Measurements from ENCODE around the gene KIF9. TPM values are rescaled to one million over a fixed set of nuclear protein-coding genes. Genes with fewer than 3 reads are reported as not detected.
"Not testable (repeated sequence)": the region's sequence is repeated elsewhere in the genome, so short reads cannot be mapped to it uniquely, and the experiment has no call there.

KIF9 gene
- total and polyA plus RNA-seq, 8 donors = under 0.01 to 46.3 (median 12.8) TPM; not detected in 1

DNA sequence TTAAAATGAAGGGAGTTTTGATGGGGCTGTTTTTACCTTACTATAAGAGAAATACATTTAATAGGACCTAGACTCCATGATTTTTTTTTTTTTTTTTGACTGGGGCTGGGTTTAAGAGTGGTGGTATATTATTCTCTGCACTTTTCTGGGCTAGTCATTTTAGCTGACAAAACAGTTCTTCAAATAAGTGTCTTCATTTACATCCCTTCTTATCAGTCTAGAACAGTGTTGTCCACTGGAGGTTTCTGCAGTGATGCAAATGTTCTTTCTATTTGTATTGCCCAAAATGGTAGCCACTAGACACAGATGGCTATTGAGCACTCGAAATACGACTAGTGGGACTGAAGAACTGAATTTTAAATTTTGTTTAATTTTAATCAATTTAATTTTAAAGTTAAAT is 37.4 kb upstream of the KIF9 start:
- Histone ChIP-seq H3K27ac (no peak overlapping the region), H3K9me3 (no peaks in the 10 kb centered on the region), H3K4me3 (no peak overlapping the region), H3K4me1 (peaks cover 0 to 25% (median 5%) of the 10 kb centered on the region in 4 donors), H3K36me3 (peaks cover 30 to 55% (median 54%) of the 10 kb centered on the region in 4 donors), H3K27me3 (no peaks in the 10 kb centered on the region)
- WGBS, 5 donors = 46 to 71% (median 48%) methylated on average over 2 of the region's 2 CpGs
- no peak for DNase-seq
- TF ChIP-seq POLR2A (IDR thresholded peaks at IDR 0.05) = no peak
- TF ChIP-seq, protein P1, sequence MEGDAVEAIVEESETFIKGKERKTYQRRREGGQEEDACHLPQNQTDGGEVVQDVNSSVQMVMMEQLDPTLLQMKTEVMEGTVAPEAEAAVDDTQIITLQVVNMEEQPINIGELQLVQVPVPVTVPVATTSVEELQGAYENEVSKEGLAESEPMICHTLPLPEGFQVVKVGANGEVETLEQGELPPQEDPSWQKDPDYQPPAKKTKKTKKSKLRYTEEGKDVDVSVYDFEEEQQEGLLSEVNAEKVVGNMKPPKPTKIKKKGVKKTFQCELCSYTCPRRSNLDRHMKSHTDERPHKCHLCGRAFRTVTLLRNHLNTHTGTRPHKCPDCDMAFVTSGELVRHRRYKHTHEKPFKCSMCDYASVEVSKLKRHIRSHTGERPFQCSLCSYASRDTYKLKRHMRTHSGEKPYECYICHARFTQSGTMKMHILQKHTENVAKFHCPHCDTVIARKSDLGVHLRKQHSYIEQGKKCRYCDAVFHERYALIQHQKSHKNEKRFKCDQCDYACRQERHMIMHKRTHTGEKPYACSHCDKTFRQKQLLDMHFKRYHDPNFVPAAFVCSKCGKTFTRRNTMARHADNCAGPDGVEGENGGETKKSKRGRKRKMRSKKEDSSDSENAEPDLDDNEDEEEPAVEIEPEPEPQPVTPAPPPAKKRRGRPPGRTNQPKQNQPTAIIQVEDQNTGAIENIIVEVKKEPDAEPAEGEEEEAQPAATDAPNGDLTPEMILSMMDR (IDR thresholded peaks at IDR 0.05) = no peak
- TF ChIP-seq POLR2AphosphoS5 (IDR thresholded peaks at IDR 0.05) = no peak
- no peak for TF ChIP-seq EP300 (IDR thresholded peaks at IDR 0.05)
- intact Hi-C loops (cut with DNase I; ENCODE audit: low total_unique reads) = no loop called here

DNA sequence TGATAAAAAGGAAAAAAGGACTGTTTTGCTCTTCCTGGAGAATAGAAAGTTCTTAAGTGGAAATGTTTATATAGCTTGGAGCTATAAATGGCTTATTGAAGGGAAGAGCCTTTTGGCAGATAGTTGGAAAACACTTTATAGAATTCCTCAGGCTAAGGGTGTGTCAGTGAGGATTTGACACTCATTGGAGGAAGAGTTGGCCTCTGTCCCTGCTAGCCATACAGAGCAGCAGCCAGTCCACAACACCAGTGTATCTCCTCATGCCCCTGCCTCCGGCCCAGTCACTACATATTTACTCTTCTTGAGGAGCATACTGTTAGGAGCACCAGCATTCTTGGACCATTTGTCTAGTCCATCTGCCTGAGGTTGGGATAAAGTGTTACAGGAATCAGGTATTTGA is 36.3 kb upstream of the KIF9 start:
- H3K4me1 ChIP-seq = peaks cover 0 to 36% (median 14%) of the 10 kb centered on the region in 4 donors
- H3K9me3 ChIP-seq = no peaks in the 10 kb centered on the region
- no peak for TF ChIP-seq POLR2AphosphoS5 (IDR thresholded peaks at IDR 0.05)
- no peak for TF ChIP-seq EP300 (IDR thresholded peaks at IDR 0.05)
- TF ChIP-seq, protein P1 (IDR thresholded peaks at IDR 0.05) = no peak
- TF ChIP-seq POLR2A (IDR thresholded peaks at IDR 0.05) = no peak
- intact Hi-C loops (cut with DNase I; ENCODE audit: low total_unique reads) = no loop called here
- H3K36me3 ChIP-seq = peaks cover 27 to 47% (median 47%) of the 10 kb centered on the region in 4 donors
- WGBS, 5 donors = 52 to 72% (median 62%) methylated on average over 1 of the region's 1 CpG
- no peaks in the 10 kb centered on the region for H3K27me3 ChIP-seq
- no peak overlapping the region for H3K4me3 ChIP-seq
- no peak overlapping the region for H3K27ac ChIP-seq
- no peak for DNase-seq

DNA sequence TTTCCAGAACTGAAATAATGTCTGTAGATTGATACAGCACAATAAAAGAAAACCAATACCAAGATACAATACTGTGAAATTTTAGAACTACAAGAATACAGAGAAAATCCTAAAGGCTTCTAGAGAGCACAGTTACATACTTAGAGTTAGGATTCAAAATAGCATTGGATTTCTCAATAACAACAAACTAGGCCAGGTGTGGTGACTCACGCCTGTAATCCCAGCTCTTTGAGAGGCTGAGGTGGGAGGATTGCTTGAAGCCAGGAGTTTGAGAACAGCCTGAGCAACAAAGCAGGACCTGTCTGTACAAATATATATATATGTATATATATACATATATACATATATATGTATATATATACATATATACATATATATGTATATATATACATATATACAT is 33.6 kb upstream of the KIF9 start:
- H3K4me3 ChIP-seq; DNase-seq; intact Hi-C loops (cut with DNase I; ENCODE audit: low total_unique reads); H3K27me3 ChIP-seq; H3K9me3 ChIP-seq; H3K27ac ChIP-seq: not testable (repeated sequence)
- Histone ChIP-seq H3K36me3 (peaks cover 5 to 20% (median 19%) of the 10 kb centered on the region in 4 donors), H3K4me1 (peaks cover 0 to 39% (median 14%) of the 10 kb centered on the region in 4 donors)
- WGBS, 5 donors = 87 to 100% (median 94%) methylated on average over 1 of the region's 1 CpG

DNA sequence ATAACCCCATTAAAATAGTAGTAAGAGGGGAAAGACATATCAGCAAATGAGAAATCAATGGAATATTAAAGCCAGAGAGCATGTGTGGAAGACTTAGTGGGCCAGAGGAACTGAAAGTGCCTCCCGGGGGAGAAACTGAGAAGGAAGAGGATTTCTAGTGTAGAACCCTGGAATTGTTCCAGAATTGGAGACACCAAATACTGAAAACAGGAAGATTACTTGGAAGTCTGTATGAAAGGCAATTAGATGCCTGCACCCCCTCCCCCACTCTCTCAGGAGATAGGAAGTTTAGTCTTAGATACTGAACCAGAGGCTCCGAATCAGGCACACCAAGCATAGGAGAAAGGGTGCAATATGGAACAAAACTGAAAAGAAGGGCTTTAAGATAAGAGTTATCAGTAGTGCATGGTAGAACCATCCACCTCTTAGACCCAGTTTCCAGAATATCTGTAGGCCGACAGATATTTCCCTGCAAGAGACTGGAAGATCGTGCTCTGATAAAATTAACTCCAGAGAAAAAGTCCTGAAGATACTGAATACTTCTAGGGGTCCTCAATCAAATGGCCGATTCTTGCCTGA is 32.6 kb upstream of the KIF9 start:
- peak in 1 of 2 donors; percentile 47 for DNase-seq
- no peak overlapping the region for H3K4me3 ChIP-seq
- 71 to 79% (median 74%) methylated on average over 5 of the region's 5 CpGs for WGBS, 5 donors

More for the DNA sequence above, 32.6 kb upstream of the KIF9 start:
- intact Hi-C loops (cut with DNase I; ENCODE audit: low total_unique reads) = no loop called here
- H3K9me3 ChIP-seq = no peaks in the 10 kb centered on the region
- H3K27ac ChIP-seq = peak overlapping the region in 1 of 5 donors; percentile 56
- H3K4me1 ChIP-seq = peaks cover 0 to 39% (median 14%) of the 10 kb centered on the region in 4 donors
- TF ChIP-seq EP300 (IDR thresholded peaks at IDR 0.05) = no peak
- TF ChIP-seq, protein P1 (IDR thresholded peaks at IDR 0.05) = no peak
- no peak for TF ChIP-seq POLR2AphosphoS5 (IDR thresholded peaks at IDR 0.05)
- TF ChIP-seq POLR2A (IDR thresholded peaks at IDR 0.05) = no peak
- no peaks in the 10 kb centered on the region for H3K27me3 ChIP-seq
- H3K36me3 ChIP-seq = peaks cover under 1 to 14% (median 9%) of the 10 kb centered on the region in 4 donors
